Cardiac muscle cell (in vitro differentiated cells and primary cell): Measurements from ENCODE around the gene SNX14. TPM values are rescaled to one million over a fixed set of nuclear protein-coding genes. Genes with fewer than 3 reads are reported as not detected.
"Not testable (repeated sequence)": the region's sequence is repeated elsewhere in the genome, so short reads cannot be mapped to it uniquely, and the experiment has no call there.

Source experiments
- DNase-seq, 2 donors: peaks; one replicate each; pipeline versions ENCODE4 v3.0.0 to v3.0.0-alpha.2; 2010 to 2017; ENCODE audit warnings: low read depth in 1 of 2, low spot score in 1 of 2
- H3K27ac ChIP-seq: fragments of 200-600 bp; sonication (generic); 2 replicates; pipeline ENCODE4 v1.5.1; 2016
- H3K27me3 ChIP-seq: fragments of 200-600 bp; sonication (generic); 2 replicates; pipeline ENCODE4 v1.6.0; 2016; ENCODE audit warnings: control low read depth
- H3K36me3 ChIP-seq: fragments of 200-600 bp; sonication (generic); 2 replicates; pipeline ENCODE4 v1.5.1; 2016; ENCODE audit warnings: control low read depth
- H3K4me1 ChIP-seq: fragments of 200-600 bp; sonication (generic); 2 replicates; pipeline ENCODE4 v1.8.1; 2017; ENCODE audit warnings: low read depth, mild to moderate bottlenecking, mixed run types
- H3K4me3 ChIP-seq: fragments of 200-600 bp; sonication (generic); 2 replicates; pipeline ENCODE4 v1.5.1; 2016; ENCODE audit warnings: mild to moderate bottlenecking
- H3K9me3 ChIP-seq: fragments of 200-600 bp; sonication (generic); 2 replicates; pipeline ENCODE4 v1.5.1; 2017; ENCODE audit warnings: low read depth, mild to moderate bottlenecking, control low read depth
- CTCF ChIP-seq: IDR thresholded peaks from 2 replicates; pipeline ENCODE4 v1.5.1; 2012; ENCODE audit warnings: low read depth, mild to moderate bottlenecking, low read length
- polyA plus RNA-seq: library from polyadenylated mRNA; unstranded; fragments of >200 nt; fragmentation: Nextera tagmentation; extraction: Ambion mirVana; gene quantifications from 2 replicates; pipeline ENCODE4 v1.2.1, GENCODE V29; 2016
- total RNA-seq: library from RNA; depleted of rRNA; stranded (reverse); fragments of >200 nt; gene quantifications from 2 replicates; pipeline ENCODE4 v1.2.3, GENCODE V29; 2016

The SNX14 gene
- total and polyA plus RNA-seq, 2 experiments from 2014 or later: 53.8 to 103 TPM

GRCh38 chr6:85569323-85569722 lies 24.3 kb downstream of the SNX14 start:
- no peak for TF ChIP-seq CTCF
- no peaks in the 10 kb centered on the region for H3K4me1 ChIP-seq
- H3K27me3 ChIP-seq: no peaks in the 10 kb centered on the region
- no peak overlapping the region for H3K27ac ChIP-seq
- H3K4me3 ChIP-seq: no peak overlapping the region
- peaks cover 7% of the 10 kb centered on the region for H3K36me3 ChIP-seq
- DNase-seq: peak in 1 of 2 donors; percentile 17
- H3K9me3 ChIP-seq: no peaks in the 10 kb centered on the region

DNA sequence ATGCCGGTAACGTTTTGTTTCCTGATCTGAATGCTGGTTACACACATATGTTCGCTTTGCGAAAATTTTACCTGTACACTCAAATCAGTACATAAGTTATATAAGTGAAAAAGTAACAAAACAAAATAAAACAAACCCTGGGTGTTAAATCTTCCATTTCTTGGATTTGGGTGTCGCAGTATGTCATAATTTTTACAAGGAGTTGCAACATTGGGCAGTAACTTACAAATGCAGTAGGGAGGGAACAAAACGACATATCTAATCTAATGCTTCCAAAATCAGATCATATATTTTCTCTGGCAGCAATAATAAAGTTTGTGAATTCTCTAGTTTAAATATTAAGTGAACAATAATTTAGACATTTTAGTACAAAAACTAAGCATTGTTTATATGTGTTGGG lies 25.2 kb downstream of the SNX14 start:
- DNase-seq: peak in 1 of 2 donors; percentile 29
- H3K4me1 ChIP-seq: no peaks in the 10 kb centered on the region
- H3K4me3 ChIP-seq: no peak overlapping the region
- no peaks in the 10 kb centered on the region for H3K9me3 ChIP-seq
- H3K27ac ChIP-seq: no peak overlapping the region
- H3K27me3 ChIP-seq: no peaks in the 10 kb centered on the region
- H3K36me3 ChIP-seq: peaks cover 7% of the 10 kb centered on the region
- no peak for TF ChIP-seq CTCF

DNA sequence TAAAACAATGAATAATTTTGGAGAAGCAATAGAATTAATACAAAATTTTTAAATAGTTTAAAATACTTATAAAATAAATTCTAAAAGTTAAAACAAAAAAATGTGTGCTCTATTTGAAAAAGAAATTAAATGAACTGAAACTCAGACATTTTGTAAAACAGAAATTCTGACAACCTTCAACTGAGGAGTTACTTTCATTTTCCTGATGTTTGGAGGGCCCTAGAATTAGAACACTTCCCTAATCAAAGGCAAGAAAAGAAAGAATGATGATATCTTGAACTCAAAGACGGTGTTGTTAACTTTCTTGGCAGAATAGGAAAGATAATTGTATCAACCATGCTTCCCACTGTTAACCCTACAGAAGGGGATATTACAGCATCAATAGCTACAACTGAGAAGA lies 27.9 kb downstream of the SNX14 start:
- no peak overlapping the region for H3K27ac ChIP-seq
- no peak for TF ChIP-seq CTCF
- peaks cover 10% of the 10 kb centered on the region for H3K36me3 ChIP-seq
- H3K9me3 ChIP-seq: no peaks in the 10 kb centered on the region
- no peak overlapping the region for H3K4me3 ChIP-seq
- no peak for DNase-seq
- H3K27me3 ChIP-seq: no peaks in the 10 kb centered on the region
- H3K4me1 ChIP-seq: no peaks in the 10 kb centered on the region

GRCh38 chr6:85564223-85564622 lies 29.4 kb downstream of the SNX14 start:
- H3K9me3 ChIP-seq, DNase-seq, H3K4me3 ChIP-seq, H3K4me1 ChIP-seq, H3K27ac ChIP-seq, H3K27me3 ChIP-seq: not testable (repeated sequence)
- H3K36me3 ChIP-seq: peaks cover 12% of the 10 kb centered on the region

- no peak for TF ChIP-seq CTCF
- no peak overlapping the region for H3K27ac ChIP-seq
- no peak overlapping the region for H3K4me3 ChIP-seq
- peak in 1 of 2 donors; percentile 34 for DNase-seq
- H3K36me3 ChIP-seq: peaks cover 13% of the 10 kb centered on the region
- no peaks in the 10 kb centered on the region for H3K9me3 ChIP-seq
- H3K4me1 ChIP-seq: no peaks in the 10 kb centered on the region
- H3K27me3 ChIP-seq: no peaks in the 10 kb centered on the region
Measured at GRCh38 chr6:85561750-85562357, 31.8 kb downstream of the SNX14 start.

DNA sequence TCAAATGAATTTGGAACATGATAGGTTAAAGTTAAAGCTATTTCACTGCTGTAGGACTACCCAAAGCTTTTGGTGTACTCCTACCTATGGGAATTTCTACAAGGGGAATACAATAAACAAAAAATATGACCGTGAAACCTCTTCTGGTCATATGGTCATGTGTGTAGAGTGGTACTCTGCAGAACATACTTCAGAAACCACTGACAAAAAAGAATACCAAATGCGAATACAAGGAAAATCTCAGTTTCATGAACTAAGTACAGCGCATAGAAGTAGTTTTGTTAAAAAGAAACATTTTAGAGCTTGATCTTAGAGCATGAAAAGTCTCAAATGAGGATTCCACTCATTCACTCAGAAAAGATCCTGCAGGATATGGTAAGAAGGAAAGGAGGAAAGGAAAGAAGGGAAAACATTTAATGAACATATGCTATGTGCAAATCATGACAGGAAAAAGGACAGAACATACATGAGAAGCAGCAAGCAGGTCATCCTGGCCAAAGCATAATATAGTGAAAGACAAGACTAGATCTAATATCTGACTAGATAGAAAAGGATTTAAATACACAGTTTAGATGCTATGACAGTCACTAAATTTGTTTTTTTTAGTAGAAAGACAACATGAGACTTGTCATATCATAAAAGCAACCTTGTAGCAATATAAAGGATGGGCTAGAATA lies 36.5 kb downstream of the SNX14 start:
- Histone ChIP-seq H3K27ac (no peak overlapping the region), H3K27me3 (no peaks in the 10 kb centered on the region), H3K36me3 (peaks cover 19% of the 10 kb centered on the region), H3K4me1 (no peaks in the 10 kb centered on the region), H3K9me3 (no peaks in the 10 kb centered on the region), H3K4me3 (no peak overlapping the region)
- no peak for DNase-seq
- no peak for TF ChIP-seq CTCF
